B cell (primary cell): ENCODE results near the gene C19orf53.
"Not testable (repeated sequence)": the region's sequence is repeated elsewhere in the genome, so short reads cannot be mapped to it uniquely, and the experiment has no call there.

Source experiments
- CTCF ChIP-seq: fragments of 200-600 bp; IDR thresholded peaks from one replicate; pipeline ENCODE4 v1.8.0; 2022; ENCODE audit warnings: antibody characterized with exemption, mild to moderate bottlenecking
- EZH2 ChIP-seq: IDR thresholded peaks from 2 replicates; pipeline ENCODE4 v1.6.1; 2012; ENCODE audit warnings: borderline replicate concordance, low read depth, mild to moderate bottlenecking, moderate library complexity, low read length; ENCODE audit not compliant: insufficient read depth, poor library complexity, severe bottlenecking

- not testable (repeated sequence) for TF ChIP-seq CTCF, EZH2
These were observed 5.5 kb downstream of the C19orf53 start for GRCh38 chr19:13779794-13780193.
